Ishikawa (cell line): Measurements from ENCODE around the gene MXRA8.

Experiments used
- CEBPB ChIP-seq: IDR thresholded peaks from 2 replicates; pipeline ENCODE4 v1.6.1; 2012
- CREB1 ChIP-seq: IDR thresholded peaks from 2 replicates; pipeline ENCODE4 v1.6.1; 2012; ENCODE audit warnings: low read depth
- EGR1 ChIP-seq: IDR thresholded peaks from 2 replicates; pipeline ENCODE4 v1.6.1; 2012
- EP300 ChIP-seq: IDR thresholded peaks from 2 replicates; pipeline ENCODE4 v1.6.1; 2012; ENCODE audit warnings: borderline replicate concordance
- FOXM1 ChIP-seq: IDR thresholded peaks from 2 replicates; pipeline ENCODE4 v1.6.1; 2012; ENCODE audit warnings: low read depth, borderline replicate concordance
- MAX ChIP-seq: IDR thresholded peaks from 2 replicates; pipeline ENCODE4 v1.6.1; 2012
- NFIC ChIP-seq: IDR thresholded peaks from 2 replicates; pipeline ENCODE4 v1.6.1; 2012
- RAD21 ChIP-seq: IDR thresholded peaks from 2 replicates; pipeline ENCODE4 v1.6.1; 2012; ENCODE audit warnings: low read depth
- REST ChIP-seq: IDR thresholded peaks from 2 replicates; pipeline ENCODE4 v1.6.1; 2012; ENCODE audit warnings: low read depth, mild to moderate bottlenecking
- TAF1 ChIP-seq: IDR thresholded peaks from 2 replicates; pipeline ENCODE4 v1.6.1; 2012; ENCODE audit warnings: low read depth, mild to moderate bottlenecking
- TCF12 ChIP-seq: IDR thresholded peaks from 2 replicates; pipeline ENCODE4 v1.6.1; 2012; ENCODE audit warnings: low read depth
- TEAD4 ChIP-seq: IDR thresholded peaks from 2 replicates; pipeline ENCODE4 v1.6.1; 2012
- USF1 ChIP-seq: IDR thresholded peaks from 2 replicates; pipeline ENCODE4 v1.6.1; 2012
- YY1 ChIP-seq: IDR thresholded peaks from 2 replicates; pipeline ENCODE4 v1.6.1; 2012; ENCODE audit warnings: low read depth
- ZBTB7A ChIP-seq: IDR thresholded peaks from 2 replicates; pipeline ENCODE4 v1.6.1; 2012; ENCODE audit warnings: low read depth

Gene MXRA8

GRCh38 chr1:1311107-1312104, 46.9 kb downstream of the MXRA8 start:
- TF ChIP-seq TAF1 (no peak), EGR1 (no peak), REST (no peak), TCF12 (no peak), TEAD4 (no peak), USF1 (no peak), FOXM1 (no peak), CEBPB (no peak), CREB1 (no peak), MAX (no peak), NFIC (no peak), ZBTB7A (no peak), YY1 (no peak), EP300 (no peak), RAD21 (no peak)

- TF ChIP-seq CREB1 (no peak), ZBTB7A (no peak), TAF1 (no peak), NFIC (no peak), YY1 (no peak), FOXM1 (no peak), EGR1 (no peak), EP300 (no peak), CEBPB (no peak), TEAD4 (no peak), MAX (no peak), REST (no peak), TCF12 (no peak), RAD21 (no peak), USF1 (no peak)
These were observed 47.8 kb downstream of the MXRA8 start for GRCh38 chr1:1310476-1311053.

- TF ChIP-seq NFIC (no peak), REST (no peak), ZBTB7A (peak; percentile 16; the same call in 1 of the 2 replicates), TEAD4 (no peak)
These were observed 48.3 kb downstream of the MXRA8 start for GRCh38 chr1:1310109-1310385.

GRCh38 chr1:1309251-1310108, 48.9 kb downstream of the MXRA8 start:
- no peak for TF ChIP-seq FOXM1
- no peak for TF ChIP-seq EP300
- no peak for TF ChIP-seq MAX
- TF ChIP-seq RAD21: no peak
- no peak for TF ChIP-seq CEBPB
- TF ChIP-seq EGR1: no peak
- no peak for TF ChIP-seq REST
- TF ChIP-seq USF1: no peak
- TF ChIP-seq ZBTB7A: 0 out of 2 replicates have a peak, but pooled peaks have one; percentile 45
- TF ChIP-seq YY1: no peak
- TF ChIP-seq TEAD4: no peak
- 0 out of 2 replicates have a peak, but pooled peaks have one; percentile 12 for TF ChIP-seq TAF1
- TF ChIP-seq CREB1: no peak
- TF ChIP-seq NFIC: no peak
- no peak; the same call in 1 of the 2 replicates for TF ChIP-seq TCF12
